GM18951 (cell line): ENCODE measurements around the gene TBXAS1.

ENCODE experiments used
- POLR2A ChIP-seq: IDR thresholded peaks from 4 replicates; pipeline ENCODE4 v1.6.1; 2011; ENCODE audit warnings: mild to moderate bottlenecking; ENCODE audit not compliant: insufficient read length, insufficient read depth; ENCODE audit errors: extremely low read depth
- in situ Hi-C: fragments of 300-500 bp; cut with MboI; formaldehyde crosslinking; loops from one replicate; pipeline ENCODE4 v1.12.0; 2022; ENCODE audit warnings: low sequenced_read_pairs, mixed read lengths, inconsistent platforms; ENCODE audit not compliant: unreplicated experiment

Gene TBXAS1

GRCh38 chr7:139953229-139953628 lies 124.2 kb downstream of the TBXAS1 start:
- in situ Hi-C loops: no loop called here
- no peak for TF ChIP-seq POLR2A

- in situ Hi-C loops: no loop called here
- TF ChIP-seq POLR2A: no peak
Measured at GRCh38 chr7:139955109-139955820, 126.2 kb downstream of the TBXAS1 start.

- no peak for TF ChIP-seq POLR2A
- in situ Hi-C loops: no loop called here
Measured at GRCh38 chr7:139958599-139959284, 129.7 kb downstream of the TBXAS1 start.

GRCh38 chr7:139959285-139959628 lies 130.2 kb downstream of the TBXAS1 start:
- in situ Hi-C loops: no loop called here
- TF ChIP-seq POLR2A: no peak

- in situ Hi-C loops: no loop called here
- TF ChIP-seq POLR2A: no peak
Measured at GRCh38 chr7:139959718-139960117, 130.7 kb downstream of the TBXAS1 start.

GRCh38 chr7:139960157-139960556 lies 131.1 kb downstream of the TBXAS1 start:
- in situ Hi-C loops: no loop called here
- TF ChIP-seq POLR2A: no peak

GRCh38 chr7:139965942-139966628 lies 137.0 kb downstream of the TBXAS1 start:
- TF ChIP-seq POLR2A: no peak
- in situ Hi-C loops: no loop called here

- no peak for TF ChIP-seq POLR2A
- in situ Hi-C loops: no loop called here
Measured at GRCh38 chr7:139966949-139967348, 137.9 kb downstream of the TBXAS1 start.

- TF ChIP-seq POLR2A: no peak
- in situ Hi-C loops: no loop called here
Measured at GRCh38 chr7:139968931-139969330, 139.9 kb downstream of the TBXAS1 start.

GRCh38 chr7:139972029-139972428 lies 143.0 kb downstream of the TBXAS1 start:
- in situ Hi-C loops: no loop called here
- no peak for TF ChIP-seq POLR2A

GRCh38 chr7:139973101-139974050 lies 144.3 kb downstream of the TBXAS1 start:
- in situ Hi-C loops: no loop called here
- no peak for TF ChIP-seq POLR2A

GRCh38 chr7:139974179-139974811 lies 145.2 kb downstream of the TBXAS1 start:
- in situ Hi-C loops: no loop called here
- no peak for TF ChIP-seq POLR2A
